ENCODE results near the gene TGFB1.

DNA sequence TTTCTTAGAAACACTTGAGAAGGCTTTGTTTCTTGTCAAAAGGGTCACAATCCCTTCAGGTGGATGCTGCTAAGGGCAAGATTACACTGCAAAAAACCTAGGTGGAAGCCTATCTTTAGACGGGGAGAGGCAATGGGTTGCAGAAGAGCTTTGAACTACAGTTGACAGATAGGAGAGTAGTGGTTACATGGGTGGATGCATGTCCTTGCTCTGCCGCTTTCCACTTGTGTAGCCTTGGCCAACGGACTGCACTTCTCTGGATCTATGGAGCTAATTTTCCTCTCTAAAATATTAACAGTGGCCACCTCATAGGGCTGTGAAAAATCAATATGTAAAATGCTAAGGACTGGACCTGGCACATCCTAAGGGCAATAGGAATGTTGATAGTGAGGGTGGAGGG is 44.9 kb upstream of the TGFB1 start:
- TF ChIP-seq, protein P1, sequence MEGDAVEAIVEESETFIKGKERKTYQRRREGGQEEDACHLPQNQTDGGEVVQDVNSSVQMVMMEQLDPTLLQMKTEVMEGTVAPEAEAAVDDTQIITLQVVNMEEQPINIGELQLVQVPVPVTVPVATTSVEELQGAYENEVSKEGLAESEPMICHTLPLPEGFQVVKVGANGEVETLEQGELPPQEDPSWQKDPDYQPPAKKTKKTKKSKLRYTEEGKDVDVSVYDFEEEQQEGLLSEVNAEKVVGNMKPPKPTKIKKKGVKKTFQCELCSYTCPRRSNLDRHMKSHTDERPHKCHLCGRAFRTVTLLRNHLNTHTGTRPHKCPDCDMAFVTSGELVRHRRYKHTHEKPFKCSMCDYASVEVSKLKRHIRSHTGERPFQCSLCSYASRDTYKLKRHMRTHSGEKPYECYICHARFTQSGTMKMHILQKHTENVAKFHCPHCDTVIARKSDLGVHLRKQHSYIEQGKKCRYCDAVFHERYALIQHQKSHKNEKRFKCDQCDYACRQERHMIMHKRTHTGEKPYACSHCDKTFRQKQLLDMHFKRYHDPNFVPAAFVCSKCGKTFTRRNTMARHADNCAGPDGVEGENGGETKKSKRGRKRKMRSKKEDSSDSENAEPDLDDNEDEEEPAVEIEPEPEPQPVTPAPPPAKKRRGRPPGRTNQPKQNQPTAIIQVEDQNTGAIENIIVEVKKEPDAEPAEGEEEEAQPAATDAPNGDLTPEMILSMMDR (IDR thresholded peaks at IDR 0.05) = no peak
- TF ChIP-seq, protein P2, sequence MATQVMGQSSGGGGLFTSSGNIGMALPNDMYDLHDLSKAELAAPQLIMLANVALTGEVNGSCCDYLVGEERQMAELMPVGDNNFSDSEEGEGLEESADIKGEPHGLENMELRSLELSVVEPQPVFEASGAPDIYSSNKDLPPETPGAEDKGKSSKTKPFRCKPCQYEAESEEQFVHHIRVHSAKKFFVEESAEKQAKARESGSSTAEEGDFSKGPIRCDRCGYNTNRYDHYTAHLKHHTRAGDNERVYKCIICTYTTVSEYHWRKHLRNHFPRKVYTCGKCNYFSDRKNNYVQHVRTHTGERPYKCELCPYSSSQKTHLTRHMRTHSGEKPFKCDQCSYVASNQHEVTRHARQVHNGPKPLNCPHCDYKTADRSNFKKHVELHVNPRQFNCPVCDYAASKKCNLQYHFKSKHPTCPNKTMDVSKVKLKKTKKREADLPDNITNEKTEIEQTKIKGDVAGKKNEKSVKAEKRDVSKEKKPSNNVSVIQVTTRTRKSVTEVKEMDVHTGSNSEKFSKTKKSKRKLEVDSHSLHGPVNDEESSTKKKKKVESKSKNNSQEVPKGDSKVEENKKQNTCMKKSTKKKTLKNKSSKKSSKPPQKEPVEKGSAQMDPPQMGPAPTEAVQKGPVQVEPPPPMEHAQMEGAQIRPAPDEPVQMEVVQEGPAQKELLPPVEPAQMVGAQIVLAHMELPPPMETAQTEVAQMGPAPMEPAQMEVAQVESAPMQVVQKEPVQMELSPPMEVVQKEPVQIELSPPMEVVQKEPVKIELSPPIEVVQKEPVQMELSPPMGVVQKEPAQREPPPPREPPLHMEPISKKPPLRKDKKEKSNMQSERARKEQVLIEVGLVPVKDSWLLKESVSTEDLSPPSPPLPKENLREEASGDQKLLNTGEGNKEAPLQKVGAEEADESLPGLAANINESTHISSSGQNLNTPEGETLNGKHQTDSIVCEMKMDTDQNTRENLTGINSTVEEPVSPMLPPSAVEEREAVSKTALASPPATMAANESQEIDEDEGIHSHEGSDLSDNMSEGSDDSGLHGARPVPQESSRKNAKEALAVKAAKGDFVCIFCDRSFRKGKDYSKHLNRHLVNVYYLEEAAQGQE (IDR thresholded peaks at IDR 0.05; ENCODE audit: insufficient read depth in 1 of 2, low read depth in 2 of 2, low read length in 1 of 2) = no peak
